Effector CD4-positive, alpha-beta T cell (primary cell): ENCODE data around the gene TERC.
"Not testable (repeated sequence)": the region's sequence is repeated elsewhere in the genome, so short reads cannot be mapped to it uniquely, and the experiment has no call there.

Source experiments
- DNase-seq: peaks from one replicate; pipeline ENCODE4 v3.0.0-alpha.2; 2020

TERC gene

GRCh38 chr3:169771497-169772304 lies 6.8 kb upstream of the TERC start:
- peak; percentile 60 for DNase-seq

GRCh38 chr3:169769287-169770181 lies 4.7 kb upstream of the TERC start, which contains the start of gene ACTRT3:
Gene ACTRT3 (minus strand): TSS chr3:169769561. CDS start chr3:169769520, 41 bp downstream.
- DNase-seq: peak; percentile 39

GRCh38 chr3:169764312-169764881 lies 463 bp downstream of the TERC start:
- peak; percentile 45 for DNase-seq

- DNase-seq: no peak
Measured at GRCh38 chr3:169760479-169760878, 4.4 kb downstream of the TERC start.

- DNase-seq: no peak
Measured at GRCh38 chr3:169759256-169759655, 5.6 kb downstream of the TERC start.

GRCh38 chr3:169758359-169758994 lies 6.4 kb downstream of the TERC start:
- no peak for DNase-seq

- no peak for DNase-seq
Measured at GRCh38 chr3:169755488-169755887, 9.4 kb downstream of the TERC start.

- DNase-seq: no peak
Measured at GRCh38 chr3:169754711-169755110, 10.1 kb downstream of the TERC start.

GRCh38 chr3:169751875-169752274 lies 13.0 kb downstream of the TERC start:
- no peak for DNase-seq

- no peak for DNase-seq
Measured at GRCh38 chr3:169750665-169751064, 14.2 kb downstream of the TERC start.

- no peak for DNase-seq
Measured at GRCh38 chr3:169748670-169749069, 16.2 kb downstream of the TERC start.

GRCh38 chr3:169746924-169747323 lies 17.9 kb downstream of the TERC start:
- no peak for DNase-seq

- no peak for DNase-seq
Measured at GRCh38 chr3:169744366-169745054, 20.4 kb downstream of the TERC start.

- no peak for DNase-seq
Measured at GRCh38 chr3:169739067-169739466, 25.8 kb downstream of the TERC start.

- DNase-seq: not testable (repeated sequence)
Measured at GRCh38 chr3:169731857-169732256, 33.0 kb downstream of the TERC start.

GRCh38 chr3:169722724-169723123 lies 42.1 kb downstream of the TERC start:
- no peak for DNase-seq

GRCh38 chr3:169718415-169718814 lies 46.4 kb downstream of the TERC start:
- not testable (repeated sequence) for DNase-seq
